ENCODE data around the gene VSNL1. TPM values are rescaled to one million over a fixed set of nuclear protein-coding genes. Genes with fewer than 3 reads are reported as not detected.

Gene VSNL1
- total and polyA plus RNA-seq, 2 experiments from 2014 or later = 0.70 to 1.8 TPM

GRCh38 chr2:17657759-17658158 is 117.3 kb downstream of the VSNL1 start:
- no peaks in the 10 kb centered on the region for H4K20me1 ChIP-seq (ENCODE audit: insufficient read depth)
- no peaks in the 10 kb centered on the region for H3K79me2 ChIP-seq (ENCODE audit: insufficient read depth)
- peak overlapping the region; percentile 5 for H3K4me2 ChIP-seq (ENCODE audit: unreplicated experiment)
- H3K27ac ChIP-seq = peak overlapping the region; percentile 75
- no peaks in the 10 kb centered on the region for H3K9me2 ChIP-seq (ENCODE audit: insufficient read depth)
- in situ Hi-C loops (cut with MboI) = no loop called here
- no peak for DNase-seq
- no peaks in the 10 kb centered on the region for H3K9me3 ChIP-seq (ENCODE audit: low read depth)
- WGBS, 2 experiments (ENCODE audit: low coverage in 1 of 2, low lambda C conversion rate in 2 of 2, missing lambda C conversion rate in 2 of 2) = 97 to 100% methylated on average over 4 of the region's 4 CpGs
- peaks cover 16% of the 10 kb centered on the region for H3F3A ChIP-seq (ENCODE audit: insufficient read depth)
- no peaks in the 10 kb centered on the region for H3K27me3 ChIP-seq (replicated peaks; ENCODE audit: insufficient read depth)
- H3K4me3 ChIP-seq = no peak overlapping the region
- H3K9ac ChIP-seq = peak overlapping the region; percentile 50; the same call in 1 of the 2 replicates
- TF ChIP-seq EZH2 (IDR thresholded peaks at IDR 0.05; ENCODE audit: insufficient read depth, poor library complexity, severe bottlenecking) (no peak), EZH2phosphoT487 (IDR thresholded peaks at IDR 0.05; ENCODE audit: insufficient read depth, low read depth) (no peak)
- H2AFZ ChIP-seq = no peak overlapping the region
- H3K4me1 ChIP-seq (ENCODE audit: insufficient read depth) = peaks cover 7% of the 10 kb centered on the region
- H3K36me3 ChIP-seq (ENCODE audit: low read depth) = no peaks in the 10 kb centered on the region; the same call in 1 of the 2 replicates

GRCh38 chr2:17658251-17658843 is 117.9 kb downstream of the VSNL1 start:
- Histone ChIP-seq H3K9me2 (ENCODE audit: insufficient read depth) (no peaks in the 10 kb centered on the region), H3K79me2 (ENCODE audit: insufficient read depth) (no peaks in the 10 kb centered on the region), H3K9ac (peak overlapping the region; percentile 50), H3K4me2 (ENCODE audit: unreplicated experiment) (peak overlapping the region; percentile 5), H3K36me3 (ENCODE audit: low read depth) (no peaks in the 10 kb centered on the region; the same call in 1 of the 2 replicates), H4K20me1 (ENCODE audit: insufficient read depth) (no peaks in the 10 kb centered on the region), H3K27me3 (replicated peaks; ENCODE audit: insufficient read depth) (no peaks in the 10 kb centered on the region), H3K27ac (peak overlapping the region; percentile 75), H2AFZ (no peak overlapping the region), H3F3A (ENCODE audit: insufficient read depth) (peaks cover 16% of the 10 kb centered on the region), H3K4me3 (no peak overlapping the region), H3K9me3 (ENCODE audit: low read depth) (no peaks in the 10 kb centered on the region), H3K4me1 (ENCODE audit: insufficient read depth) (peaks cover 7% of the 10 kb centered on the region)
- in situ Hi-C loops (cut with MboI) = no loop called here
- DNase-seq = peak; percentile 88
- TF ChIP-seq EZH2phosphoT487 (IDR thresholded peaks at IDR 0.05; ENCODE audit: insufficient read depth, low read depth) (no peak), EZH2 (IDR thresholded peaks at IDR 0.05; ENCODE audit: insufficient read depth, poor library complexity, severe bottlenecking) (no peak)
- whole genome bisulfite sequencing, 2 experiments (ENCODE audit: low coverage in 1 of 2, low lambda C conversion rate in 2 of 2, missing lambda C conversion rate in 2 of 2) = 78 to 79% methylated on average over 6 of the region's 6 CpGs

- Histone ChIP-seq H4K20me1 (ENCODE audit: insufficient read depth) (no peaks in the 10 kb centered on the region), H3K27ac (no peak overlapping the region), H3K27me3 (replicated peaks; ENCODE audit: insufficient read depth) (no peaks in the 10 kb centered on the region), H3K79me2 (ENCODE audit: insufficient read depth) (no peaks in the 10 kb centered on the region), H2AFZ (no peak overlapping the region), H3K4me1 (ENCODE audit: insufficient read depth) (peaks cover 7% of the 10 kb centered on the region), H3K9me2 (ENCODE audit: insufficient read depth) (no peaks in the 10 kb centered on the region), H3K4me3 (no peak overlapping the region), H3K9me3 (ENCODE audit: low read depth) (no peaks in the 10 kb centered on the region), H3K36me3 (ENCODE audit: low read depth) (peaks cover 12% of the 10 kb centered on the region), H3F3A (ENCODE audit: insufficient read depth) (peaks cover 16% of the 10 kb centered on the region), H3K9ac (no peak overlapping the region), H3K4me2 (ENCODE audit: unreplicated experiment) (no peak overlapping the region)
- TF ChIP-seq EZH2 (IDR thresholded peaks at IDR 0.05; ENCODE audit: insufficient read depth, poor library complexity, severe bottlenecking) = no peak
- TF ChIP-seq EZH2phosphoT487 (IDR thresholded peaks at IDR 0.05; ENCODE audit: insufficient read depth, low read depth) = no peak
- 95 to 99% methylated on average over 4 of the region's 4 CpGs for WGBS, 2 experiments (ENCODE audit: low coverage in 1 of 2, low lambda C conversion rate in 2 of 2, missing lambda C conversion rate in 2 of 2)
- DNase-seq = no peak
- in situ Hi-C loops (cut with MboI) = no loop called here
Observed at GRCh38 chr2:17660219-17660618, 119.7 kb downstream of the VSNL1 start.

DNA sequence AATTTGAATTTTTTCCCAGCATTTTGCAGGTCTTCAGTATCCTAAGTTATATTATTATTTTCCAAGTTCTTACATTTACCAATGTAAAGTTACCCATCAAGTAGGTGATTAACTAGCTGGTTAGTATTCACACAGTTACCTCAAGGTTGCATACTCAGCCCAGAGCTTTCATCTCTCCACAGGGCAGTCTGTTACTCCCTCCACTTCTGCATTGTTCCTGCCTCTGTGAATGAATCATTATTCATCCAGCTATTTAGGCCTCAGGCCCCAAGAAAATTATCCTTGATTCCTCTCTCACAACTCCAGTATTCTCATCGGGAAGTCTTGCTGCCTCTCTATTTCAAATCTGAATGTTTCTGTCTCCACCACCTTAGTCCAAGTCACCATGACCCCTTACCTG is 121.0 kb downstream of the VSNL1 start:
- Histone ChIP-seq H2AFZ (no peak overlapping the region), H3K9ac (no peak overlapping the region), H3F3A (ENCODE audit: insufficient read depth) (peaks cover 16% of the 10 kb centered on the region), H3K9me2 (ENCODE audit: insufficient read depth) (no peaks in the 10 kb centered on the region), H3K4me1 (ENCODE audit: insufficient read depth) (peaks cover 7% of the 10 kb centered on the region), H4K20me1 (ENCODE audit: insufficient read depth) (no peaks in the 10 kb centered on the region), H3K27me3 (replicated peaks; ENCODE audit: insufficient read depth) (no peaks in the 10 kb centered on the region), H3K4me3 (no peak overlapping the region), H3K27ac (no peak overlapping the region), H3K4me2 (ENCODE audit: unreplicated experiment) (no peak overlapping the region), H3K36me3 (ENCODE audit: low read depth) (peaks cover 21% of the 10 kb centered on the region), H3K9me3 (ENCODE audit: low read depth) (no peaks in the 10 kb centered on the region), H3K79me2 (ENCODE audit: insufficient read depth) (no peaks in the 10 kb centered on the region)
- in situ Hi-C loops (cut with MboI) = no loop called here
- DNase-seq = peak; percentile 36
- WGBS, 2 experiments (ENCODE audit: low coverage in 1 of 2, low lambda C conversion rate in 2 of 2, missing lambda C conversion rate in 2 of 2) = 96 to 100% methylated on average over 1 of the region's 1 CpG
- no peak for TF ChIP-seq EZH2phosphoT487 (IDR thresholded peaks at IDR 0.05; ENCODE audit: insufficient read depth, low read depth)
- no peak for TF ChIP-seq EZH2 (IDR thresholded peaks at IDR 0.05; ENCODE audit: insufficient read depth, poor library complexity, severe bottlenecking)

All from GM23248 (cell line).